Adipose tissue (tissue), 3 donors: ENCODE data around the gene TM4SF20. TPM values are rescaled to one million over a fixed set of nuclear protein-coding genes. Genes with fewer than 3 reads are reported as not detected.
"Not testable (repeated sequence)": the region's sequence is repeated elsewhere in the genome, so short reads cannot be mapped to it uniquely, and the experiment has no call there.

Experiments used
- H3K27ac ChIP-seq: one replicate; pipeline ENCODE4 v1.5.1; 2013; ENCODE audit warnings: low read depth, low read length
- WGBS, 3 donors: extraction: QIAGEN DNeasy Blood & Tissue Kit; methylation state at CpG; one replicate each; pipeline ENCODE4 v1.1.7; 2013; 5-methylcytosine and 5-hydroxymethylcytosine counted together
- polyA plus RNA-seq, 3 donors: library from polyadenylated mRNA; stranded (reverse); fragments of 200-250 nt; gene quantifications; one replicate each; pipeline ENCODE4 v1.2.3, GENCODE V29; 2013
- donor health status: healthy with polysubstance abuse.
- donor health status: Bipolar disorder and iron deficiency.
- donor health status: healthy.

Gene TM4SF20
- polyA plus RNA-seq, 3 donors, result 0.05 to 0.22 (median 0.12) TPM

DNA sequence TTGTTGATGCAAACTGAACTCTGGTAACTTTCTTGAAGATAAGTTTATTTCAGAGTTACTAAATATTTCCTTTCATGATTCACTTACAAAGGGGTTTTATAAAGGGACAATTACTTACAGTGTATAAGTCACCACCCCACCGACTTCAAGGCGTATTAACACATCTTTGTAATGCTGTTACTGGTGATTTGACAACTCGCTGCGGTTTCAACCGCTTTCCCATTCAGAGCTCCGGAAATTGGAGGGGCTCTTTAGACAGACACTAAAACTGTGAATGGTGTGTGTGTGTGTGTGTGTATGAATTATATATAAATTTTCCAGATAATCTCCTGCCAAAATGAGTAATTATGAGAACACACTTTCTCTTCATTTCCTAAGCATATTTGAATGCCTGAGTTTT lies 4.9 kb downstream of the TM4SF20 start:
- WGBS, 3 donors, result 57 to 78% (median 69%) methylated on average over 6 of the region's 6 CpGs
- no peak overlapping the region for H3K27ac ChIP-seq

DNA sequence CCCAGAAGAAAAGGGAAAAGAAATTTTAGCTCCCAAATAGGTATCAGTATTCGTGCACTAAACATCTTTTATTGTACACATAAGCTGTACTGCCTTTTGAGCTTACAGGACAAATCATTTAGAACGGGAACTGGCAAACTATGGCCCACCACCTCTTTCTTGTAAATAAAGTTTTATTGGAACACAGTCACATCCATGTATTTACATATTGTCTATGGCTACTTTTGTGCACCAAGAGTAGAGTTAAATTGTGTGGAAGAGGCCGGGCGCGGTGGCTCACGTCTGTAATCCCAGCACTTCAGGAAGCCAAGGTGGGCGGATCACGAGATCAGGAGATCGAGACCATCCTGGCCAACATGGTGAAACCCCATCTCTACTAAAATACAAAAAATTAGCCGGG lies 5.7 kb downstream of the TM4SF20 start:
- WGBS, 3 donors, result 88 to 91% (median 90%) methylated on average over 10 of the region's 10 CpGs
- no peak overlapping the region for H3K27ac ChIP-seq

DNA sequence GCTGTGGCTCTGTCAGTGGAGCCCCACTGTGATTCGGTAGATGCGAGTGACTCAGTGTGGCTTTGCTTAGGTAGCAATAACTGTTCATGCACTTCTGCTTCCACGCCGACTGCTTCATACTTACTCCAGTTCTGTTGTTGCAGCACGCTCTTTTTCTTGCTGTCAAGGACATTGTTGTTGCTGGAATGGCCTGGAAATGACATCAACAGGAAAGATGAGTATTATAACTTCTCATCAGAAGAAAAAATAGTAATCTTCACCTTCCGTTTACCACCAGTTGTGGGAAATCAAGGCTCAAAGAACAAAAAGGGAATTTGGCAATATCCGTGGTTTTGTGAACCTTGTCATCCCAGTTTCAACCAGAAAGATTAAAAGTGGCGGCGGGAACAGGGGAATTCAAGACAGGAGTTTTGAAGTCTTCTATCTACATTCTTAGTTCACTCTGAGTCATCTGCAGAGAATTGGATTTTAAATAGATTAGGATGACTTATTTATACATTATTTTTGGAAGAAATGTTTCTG lies 8.3 kb downstream of the TM4SF20 start:
- 44 to 79% (median 49%) methylated on average over 9 of the region's 9 CpGs for WGBS, 3 donors
- H3K27ac ChIP-seq, result no peak overlapping the region

DNA sequence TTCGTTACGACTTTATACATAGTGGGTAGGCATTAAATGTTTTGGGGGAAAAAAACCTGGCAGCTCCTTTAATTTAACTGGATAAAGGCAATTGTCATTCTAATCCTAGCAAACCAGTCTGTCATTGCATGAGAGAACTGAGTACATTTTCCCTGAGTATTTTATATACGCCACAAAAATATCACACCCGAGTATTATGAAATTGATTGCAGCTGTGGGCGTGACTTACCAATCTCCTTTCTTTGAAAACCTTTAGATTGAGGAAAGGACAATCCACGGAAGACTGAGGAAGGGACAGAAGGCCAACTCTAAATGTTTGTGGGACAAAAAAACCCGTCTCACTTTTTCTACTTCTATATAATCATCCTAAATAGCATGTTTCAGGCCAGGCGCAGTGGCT lies 9.0 kb downstream of the TM4SF20 start:
- H3K27ac ChIP-seq, result no peak overlapping the region
- 69 to 84% (median 78%) methylated on average over 8 of the region's 8 CpGs for WGBS, 3 donors

- no peak overlapping the region for H3K27ac ChIP-seq
- WGBS, 3 donors, result 70 to 92% (median 79%) methylated on average over 5 of the region's 5 CpGs
Observed at GRCh38 chr2:227368574-227368973, 10.5 kb downstream of the TM4SF20 start.

GRCh38 chr2:227367427-227367795 lies 11.7 kb downstream of the TM4SF20 start:
- H3K27ac ChIP-seq, result no peak overlapping the region
- 69 to 86% (median 75%) methylated on average over 3 of the region's 3 CpGs for WGBS, 3 donors

DNA sequence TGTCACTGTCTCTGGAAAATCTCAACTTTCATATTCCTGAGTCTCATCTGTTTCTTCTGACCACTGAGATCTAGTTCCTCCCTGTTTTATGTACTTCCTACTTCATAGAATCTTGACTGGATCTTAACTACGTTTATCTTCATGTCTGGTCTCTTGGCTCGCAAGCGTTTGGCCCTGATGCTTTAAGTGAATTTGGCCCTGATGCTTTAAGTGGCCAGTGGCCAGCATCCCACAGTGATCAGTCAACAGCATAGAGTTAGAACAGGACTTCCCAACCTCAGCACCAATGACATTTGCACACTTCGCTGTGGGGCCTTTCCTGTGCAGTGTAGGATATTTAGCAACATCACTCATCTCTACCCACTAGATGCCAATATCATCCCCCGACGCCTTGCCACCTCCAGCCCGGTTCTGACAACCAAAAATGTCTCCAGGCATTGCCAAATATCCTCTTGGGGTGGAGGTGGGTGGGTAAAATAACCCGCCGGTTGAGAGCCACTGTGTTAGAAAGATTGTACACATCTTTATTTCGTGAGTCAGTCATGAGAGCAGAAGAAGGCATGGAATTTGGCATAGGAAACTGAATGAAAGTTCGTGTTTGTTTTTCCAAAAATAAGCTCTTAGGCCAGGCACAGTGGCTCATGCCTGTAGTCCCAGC lies 12.2 kb downstream of the TM4SF20 start:
- no peak overlapping the region for H3K27ac ChIP-seq
- WGBS, 3 donors, result 34 to 78% (median 39%) methylated on average over 11 of the region's 11 CpGs

- H3K27ac ChIP-seq, result no peak overlapping the region
- 24 to 80% (median 60%) methylated on average over 3 of the region's 3 CpGs for WGBS, 3 donors
Observed at GRCh38 chr2:227365833-227366232, 13.3 kb downstream of the TM4SF20 start.

DNA sequence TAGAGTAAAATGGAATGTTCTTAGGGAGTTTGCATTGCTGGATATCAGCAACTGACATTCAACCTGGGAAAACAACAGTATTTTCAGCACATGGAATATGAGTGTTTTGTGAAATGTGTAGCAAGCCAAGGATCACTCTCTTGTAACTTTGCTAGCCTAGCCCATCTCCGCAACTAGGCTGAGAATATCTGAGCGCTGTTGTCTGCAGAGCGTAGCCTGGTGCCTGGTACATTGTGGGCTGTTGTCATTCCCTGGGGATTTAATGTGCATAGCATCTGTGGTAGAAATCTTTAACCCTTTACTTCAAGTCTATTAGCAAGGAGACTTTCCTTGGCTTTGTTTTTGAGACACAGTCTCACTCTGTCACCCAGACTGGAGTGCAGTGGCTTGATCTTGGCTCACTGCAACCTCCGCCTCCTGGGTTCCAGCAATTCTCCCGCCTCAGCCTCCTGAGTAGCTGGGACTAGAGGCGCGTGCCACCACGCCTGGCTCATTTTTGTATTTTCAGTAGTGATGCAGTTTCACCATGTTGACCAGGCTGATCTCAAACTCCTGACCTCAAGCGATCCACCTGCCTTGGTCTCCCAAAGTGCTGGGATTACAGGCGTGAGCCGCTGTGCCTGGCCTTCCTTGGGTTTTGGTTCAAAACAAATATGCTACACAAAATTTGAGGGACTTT lies 14.4 kb downstream of the TM4SF20 start:
- H3K27ac ChIP-seq, result not testable (repeated sequence)
- 88 to 92% (median 89%) methylated on average over 11 of the region's 11 CpGs for WGBS, 3 donors

- no peak overlapping the region for H3K27ac ChIP-seq
- 90 to 96% (median 96%) methylated on average over 6 of the region's 6 CpGs for WGBS, 3 donors
Observed at GRCh38 chr2:227363756-227364155, 15.3 kb downstream of the TM4SF20 start.

GRCh38 chr2:227360351-227360750 lies 18.8 kb downstream of the TM4SF20 start:
- H3K27ac ChIP-seq, result no peak overlapping the region
- WGBS, 3 donors, result 72 to 82% (median 73%) methylated on average over 5 of the region's 5 CpGs

DNA sequence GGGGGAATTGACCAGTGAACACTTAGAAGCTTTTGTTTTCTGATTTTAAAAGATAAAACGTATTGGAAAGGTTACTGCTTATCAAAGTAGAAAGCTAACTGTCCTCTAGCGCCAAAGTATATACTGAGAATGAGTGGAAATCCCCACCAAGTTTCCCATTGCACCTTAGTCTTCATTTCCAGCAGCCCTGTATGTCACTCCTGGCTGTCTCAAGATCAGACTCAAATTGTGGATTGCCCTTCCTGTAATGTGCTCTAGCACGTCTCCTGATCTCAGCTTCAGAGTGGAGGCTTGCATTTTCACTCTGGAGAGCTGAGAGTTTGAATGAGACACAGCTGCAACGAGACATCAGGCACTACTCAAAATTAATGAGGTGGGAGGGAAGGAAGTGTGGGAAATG lies 27.5 kb downstream of the TM4SF20 start:
- no peak overlapping the region for H3K27ac ChIP-seq
- 65 to 71% (median 67%) methylated on average over 4 of the region's 4 CpGs for WGBS, 3 donors

- WGBS, 3 donors, result 58 to 91% (median 90%) methylated on average over 7 of the region's 7 CpGs
Observed at GRCh38 chr2:227349989-227350612, 29.0 kb downstream of the TM4SF20 start.

DNA sequence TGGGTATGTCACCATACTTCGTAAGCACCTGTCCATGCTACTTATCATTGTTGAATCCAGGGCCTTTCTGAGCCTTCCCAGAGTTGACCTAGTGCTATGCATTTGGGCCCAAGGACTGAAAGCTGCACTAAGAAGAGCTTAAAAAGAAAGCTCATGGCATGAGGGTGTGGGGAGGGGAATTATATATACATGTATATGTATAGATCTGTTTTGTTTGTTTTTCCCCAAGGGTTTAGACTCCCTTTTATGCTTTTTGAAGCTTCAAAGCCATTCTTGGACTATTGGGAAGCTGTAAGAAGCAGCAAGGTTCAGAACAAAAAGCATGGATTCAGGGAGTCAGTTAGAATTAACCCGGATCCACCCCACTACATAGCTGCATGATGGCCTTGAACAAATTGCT lies 30.8 kb downstream of the TM4SF20 start:
- 96 to 98% (median 97%) methylated on average over 2 of the region's 2 CpGs for WGBS, 3 donors
- no peak overlapping the region for H3K27ac ChIP-seq

More at GRCh38 chr2:227349989-227350612, 29.0 kb downstream of the TM4SF20 start:
- H3K27ac ChIP-seq, result no peak overlapping the region

GRCh38 chr2:227347117-227347516 lies 32.0 kb downstream of the TM4SF20 start:
- no peak overlapping the region for H3K27ac ChIP-seq
- WGBS, 3 donors, result 84 to 86% (median 84%) methylated on average over 7 of the region's 7 CpGs

GRCh38 chr2:227344231-227344630 lies 34.9 kb downstream of the TM4SF20 start:
- WGBS, 3 donors, result 67 to 78% (median 76%) methylated on average over 2 of the region's 2 CpGs
- no peak overlapping the region for H3K27ac ChIP-seq

GRCh38 chr2:227341553-227341952 lies 37.6 kb downstream of the TM4SF20 start:
- 85 to 90% (median 88%) methylated on average over 2 of the region's 2 CpGs for WGBS, 3 donors
- no peak overlapping the region for H3K27ac ChIP-seq

- WGBS, 3 donors, result 76 to 80% (median 77%) methylated on average over 6 of the region's 6 CpGs
- no peak overlapping the region for H3K27ac ChIP-seq
Observed at GRCh38 chr2:227340106-227340505, 39.0 kb downstream of the TM4SF20 start.

DNA sequence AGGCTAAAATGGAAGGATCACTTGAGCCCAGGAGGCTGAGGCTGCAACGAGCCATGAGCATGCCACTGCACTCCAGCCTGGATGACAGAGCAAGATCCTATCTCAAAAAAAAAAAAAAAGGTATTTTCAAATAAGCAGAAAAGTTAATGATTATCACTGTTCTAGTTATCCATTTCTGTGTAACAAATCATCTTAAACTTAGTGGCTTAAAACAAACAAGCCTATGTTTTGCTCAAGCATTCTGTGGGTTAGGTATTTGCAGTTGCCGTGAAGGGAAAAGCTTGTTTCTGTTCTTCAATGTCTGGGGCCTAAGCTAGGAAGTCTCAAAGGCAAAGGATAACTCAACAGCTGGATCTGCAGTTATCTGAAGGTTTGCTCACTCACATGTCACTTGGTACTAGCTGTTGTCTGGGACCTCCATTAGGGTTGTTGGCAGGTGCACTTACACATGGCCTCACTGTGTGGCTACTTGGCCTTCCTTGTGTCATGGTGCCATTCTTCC lies 40.0 kb downstream of the TM4SF20 start:
- H3K27ac ChIP-seq, result no peak overlapping the region
- WGBS, 3 donors, result 40 to 100% (median 95%) methylated on average over 2 of the region's 2 CpGs
